Tibial nerve (tissue), 4 donors: ENCODE data around the gene OTOP3.

Experiments
- CTCF ChIP-seq, 5 experiments: fragments of 200-600 bp in 3 of 5; fragments of 450-650 bp in 2 of 5; sonication (generic) in 3 of 5; IDR thresholded peaks; one replicate each; pipeline ENCODE4 v1.5.1; 2016 to 2019; ENCODE audit warnings: antibody characterized with exemption in 5 of 5, mild to moderate bottlenecking in 3 of 5, moderate library complexity in 2 of 5
- EP300 ChIP-seq, 2 donors: sonication (generic); formaldehyde crosslinking; IDR thresholded peaks; one replicate each; pipeline ENCODE4 v1.6.1; 2017; ENCODE audit warnings: antibody characterized with exemption in 2 of 2, mild to moderate bottlenecking in 1 of 2

- TF ChIP-seq EP300 (IDR thresholded peaks at IDR 0.05) (no peak), CTCF (IDR thresholded peaks at IDR 0.05) (no peak)
Measured at GRCh38 chr17:74941128-74941725, 5.5 kb downstream of the OTOP3 start.
